Choroid plexus epithelial cell (primary cell): Measurements from ENCODE around the gene PKIB.
"Not testable (repeated sequence)": the region's sequence is repeated elsewhere in the genome, so short reads cannot be mapped to it uniquely, and the experiment has no call there.

ENCODE experiments used
- DNase-seq: peaks from one replicate; pipeline ENCODE4 v3.0.0-alpha.2; 2010; ENCODE audit warnings: low read depth
- H3K4me3 ChIP-seq: 2 replicates; pipeline ENCODE4 v1.5.1; 2011; ENCODE audit warnings: low read depth, mild to moderate bottlenecking, control low read depth, low read length, moderate library complexity
- CTCF ChIP-seq: conservative IDR thresholded peaks from 2 replicates; pipeline ENCODE4 v1.5.1; 2011; ENCODE audit warnings: low read depth, mild to moderate bottlenecking, control low read depth, inconsistent platforms, low read length, moderate library complexity

The PKIB gene

DNA sequence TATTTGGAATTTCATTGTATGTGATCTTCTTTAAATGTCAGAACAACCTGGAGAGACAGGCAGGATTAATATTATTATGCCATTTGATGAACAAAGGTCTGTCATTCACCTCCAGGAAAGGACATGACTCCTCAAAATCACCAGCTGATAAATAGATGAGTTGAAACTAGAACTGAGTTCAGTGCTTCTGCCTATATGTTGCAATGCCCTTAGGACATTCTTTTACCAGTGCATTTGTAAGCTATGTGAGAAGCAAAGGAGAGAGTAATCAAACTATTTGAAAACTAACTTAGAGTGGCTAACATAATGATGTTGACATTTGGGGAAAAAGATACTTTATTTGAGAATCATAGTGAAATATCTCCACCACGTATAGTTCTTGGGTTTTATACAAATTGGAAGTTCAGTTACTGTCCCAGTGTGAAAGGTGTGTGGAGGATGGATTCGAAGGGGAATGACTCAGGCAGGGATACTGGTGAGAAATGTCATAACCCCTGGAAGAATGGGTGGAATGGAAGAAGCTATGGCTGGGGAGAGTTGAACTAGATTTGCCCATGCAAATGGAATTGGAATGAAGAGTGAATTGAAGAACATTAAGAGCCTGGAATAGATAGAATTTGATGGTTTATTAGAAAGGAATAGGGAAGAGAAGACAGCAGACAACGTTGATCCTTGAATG, 21.5 kb downstream of the PKIB start:
- H3K4me3 ChIP-seq: no peak overlapping the region
- TF ChIP-seq CTCF: no peak
- no peak for DNase-seq

DNA sequence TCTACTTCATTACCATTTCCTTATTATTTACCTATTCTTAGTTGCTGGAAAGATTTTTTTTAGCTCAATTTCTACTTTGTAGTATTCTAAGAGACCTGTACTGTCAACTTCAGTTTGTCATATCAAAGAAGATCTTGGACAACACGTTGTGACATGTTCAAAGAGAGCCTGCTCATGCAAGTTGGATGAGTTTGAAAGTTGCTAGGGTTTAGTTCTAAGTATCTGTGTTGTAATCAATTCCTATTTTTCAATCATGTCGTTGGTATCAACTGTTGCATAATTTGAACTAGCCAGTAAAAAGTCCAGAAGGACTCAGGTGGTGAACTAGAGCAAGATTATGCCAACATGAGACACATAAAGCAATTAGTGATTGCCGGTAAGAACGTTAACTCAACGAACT, 30.2 kb downstream of the PKIB start:
- no peak for DNase-seq
- H3K4me3 ChIP-seq: no peak overlapping the region
- no peak for TF ChIP-seq CTCF

- TF ChIP-seq CTCF: no peak
- DNase-seq: no peak
- H3K4me3 ChIP-seq: no peak overlapping the region
Observed at GRCh38 chr6:122641819-122642218, 31.6 kb downstream of the PKIB start.

DNA sequence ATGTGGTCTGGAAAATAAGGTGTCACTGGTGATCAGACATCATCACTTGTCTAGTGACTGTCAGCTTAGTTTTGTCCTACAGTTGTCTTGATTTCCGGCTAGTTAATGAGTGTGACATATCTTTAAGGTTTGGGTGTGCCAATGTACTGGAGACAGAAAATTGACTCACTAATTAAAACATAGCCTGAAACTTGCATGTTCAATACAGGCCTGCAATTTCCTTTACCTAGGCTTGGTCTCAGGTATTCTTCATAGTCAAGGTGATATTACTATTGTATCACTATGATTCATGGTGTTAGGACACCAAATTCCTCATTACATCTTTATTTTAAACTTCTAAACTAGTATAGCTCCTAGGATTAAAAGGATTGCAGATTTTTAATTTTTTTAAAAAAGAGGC, 32.4 kb downstream of the PKIB start:
- H3K4me3 ChIP-seq, DNase-seq: not testable (repeated sequence)

- no peak for DNase-seq
- H3K4me3 ChIP-seq: no peak overlapping the region
- TF ChIP-seq CTCF: no peak
Observed at GRCh38 chr6:122645256-122645655, 35.1 kb downstream of the PKIB start.

- DNase-seq: no peak
- H3K4me3 ChIP-seq: no peak overlapping the region
- no peak for TF ChIP-seq CTCF
Observed at GRCh38 chr6:122647765-122648164, 37.6 kb downstream of the PKIB start.

DNA sequence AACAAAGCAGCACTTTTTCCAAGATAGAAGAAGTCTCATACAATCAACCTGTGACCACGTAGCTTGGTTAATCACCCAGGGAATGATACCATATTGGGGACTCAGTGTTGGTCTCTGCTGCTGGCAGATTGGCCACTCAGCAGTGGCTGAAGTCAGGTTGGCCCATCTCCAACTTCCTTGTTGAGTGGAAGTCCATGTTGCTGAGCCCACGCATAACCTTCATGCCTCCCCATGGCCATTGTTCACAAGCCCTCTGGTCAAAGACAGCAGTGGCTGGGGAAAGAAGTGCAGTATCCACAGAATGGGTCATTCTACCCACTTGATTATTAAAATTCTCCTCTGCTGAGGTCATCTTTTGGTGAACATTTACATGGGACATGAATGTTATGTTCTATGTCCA, 38.5 kb downstream of the PKIB start:
- no peak for DNase-seq
- no peak overlapping the region for H3K4me3 ChIP-seq
- TF ChIP-seq CTCF: no peak
